Measurements from ENCODE around the gene ALK.

DNA sequence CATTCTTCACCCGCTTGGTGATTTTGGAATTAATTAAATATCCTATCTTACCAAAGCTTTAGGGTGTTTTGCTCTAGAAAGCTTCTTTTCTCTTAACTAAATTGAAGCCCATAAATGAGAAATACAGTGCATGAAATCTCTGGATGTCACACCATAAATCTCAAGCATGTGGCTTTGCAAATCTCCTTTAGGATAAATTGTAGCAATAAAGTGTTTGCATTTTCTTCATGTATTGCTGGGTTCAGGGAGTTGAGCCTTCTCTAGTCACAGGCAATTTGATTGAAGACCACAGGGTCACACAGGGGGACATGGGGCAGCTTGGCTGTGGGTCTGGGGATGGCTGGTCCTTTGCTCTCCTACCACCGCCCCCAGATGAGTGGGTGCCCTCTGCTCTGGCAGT is 442.0 kb downstream of the ALK start:
- TF ChIP-seq, protein P1, sequence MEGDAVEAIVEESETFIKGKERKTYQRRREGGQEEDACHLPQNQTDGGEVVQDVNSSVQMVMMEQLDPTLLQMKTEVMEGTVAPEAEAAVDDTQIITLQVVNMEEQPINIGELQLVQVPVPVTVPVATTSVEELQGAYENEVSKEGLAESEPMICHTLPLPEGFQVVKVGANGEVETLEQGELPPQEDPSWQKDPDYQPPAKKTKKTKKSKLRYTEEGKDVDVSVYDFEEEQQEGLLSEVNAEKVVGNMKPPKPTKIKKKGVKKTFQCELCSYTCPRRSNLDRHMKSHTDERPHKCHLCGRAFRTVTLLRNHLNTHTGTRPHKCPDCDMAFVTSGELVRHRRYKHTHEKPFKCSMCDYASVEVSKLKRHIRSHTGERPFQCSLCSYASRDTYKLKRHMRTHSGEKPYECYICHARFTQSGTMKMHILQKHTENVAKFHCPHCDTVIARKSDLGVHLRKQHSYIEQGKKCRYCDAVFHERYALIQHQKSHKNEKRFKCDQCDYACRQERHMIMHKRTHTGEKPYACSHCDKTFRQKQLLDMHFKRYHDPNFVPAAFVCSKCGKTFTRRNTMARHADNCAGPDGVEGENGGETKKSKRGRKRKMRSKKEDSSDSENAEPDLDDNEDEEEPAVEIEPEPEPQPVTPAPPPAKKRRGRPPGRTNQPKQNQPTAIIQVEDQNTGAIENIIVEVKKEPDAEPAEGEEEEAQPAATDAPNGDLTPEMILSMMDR (IDR thresholded peaks at IDR 0.05), result no peak
- no peak for TF ChIP-seq POLR2A (IDR thresholded peaks at IDR 0.05)
